Measurements from ENCODE around the gene EN1. TPM values are rescaled to one million over a fixed set of nuclear protein-coding genes. Genes with fewer than 3 reads are reported as not detected.
A peak's percentile ranks its signal among the peaks of the same experiment; 100 is the strongest.

The EN1 gene
- total and polyA plus RNA-seq, 2 of the 13 experiments (the other 11 are each of a cell fraction or from before 2014, with no cell fraction given) = not detected

GRCh38 chr2:118841828-118842461, 5.5 kb downstream of the EN1 start:
- Histone ChIP-seq H3K4me1 (ENCODE audit: insufficient read depth, low read length) (no peaks in the 10 kb centered on the region), H3K27me3 (ENCODE audit: control insufficient read depth in 1 of 2, insufficient read depth in 2 of 2, low read length in 2 of 2) (peaks cover 20 to 70% of the 10 kb centered on the region in 2 experiments), H3K9ac (ENCODE audit: insufficient read depth, low read depth, low read length) (no peak overlapping the region), H3K4me2 (ENCODE audit: low read depth, low read length) (no peak overlapping the region), H4K20me1 (ENCODE audit: insufficient read depth, low read length) (no peaks in the 10 kb centered on the region), H3K79me2 (ENCODE audit: insufficient read depth, low read length) (no peaks in the 10 kb centered on the region), H3K27ac (ENCODE audit: extremely low read length, insufficient read depth, low read length) (no peak overlapping the region), H3K4me3 (replicated peaks in 1 of 3; ENCODE audit: insufficient read depth in 1 of 3, low read depth in 2 of 3, low read length in 3 of 3) (no peak overlapping the region), H2AFZ (ENCODE audit: low read length) (no peak overlapping the region), H3K9me3 (ENCODE audit: low read length) (no peaks in the 10 kb centered on the region), H3K36me3 (replicated peaks in 1 of 2; ENCODE audit: control insufficient read depth in 1 of 2, insufficient read depth in 2 of 2, low read length in 2 of 2) (no peaks in the 10 kb centered on the region; a peak in 1 of 5 replicates)
- in situ Hi-C loops (cut with HindIII; ENCODE audit: extremely low pct_ligation_motif_present, low pct_unique_long_range_greater_than_20kb) = no loop called here
- FAIRE-seq (no peak), DNase-seq (ENCODE audit: low spot score) (no peak), ATAC-seq (no peak)
- ChIA-PET CTCF (ENCODE audit: low intra/inter-chr PET ratio, low total read pairs) (no interaction called here), POLR2A (no interaction called here)
- TF ChIP-seq HNRNPLL (IDR thresholded peaks at IDR 0.05; ENCODE audit: low read depth, low read length, poor library complexity, severe bottlenecking) = peak; percentile 18
- TF ChIP-seq KLF15 (CRISPR knock-in tag; IDR thresholded peaks at IDR 0.05; ENCODE audit: borderline replicate concordance) = no peak
- intact Hi-C loops (cut with micrococcal nuclease; ENCODE audit: unreplicated experiment) = no loop called here
- WGBS (ENCODE audit: low lambda C conversion rate) = 77% methylated on average over 46 of the region's 47 CpGs
- BruUV-seq (replicated peaks) = no TSS peak

- ATAC-seq (no peak), FAIRE-seq (no peak), DNase-seq (ENCODE audit: low spot score) (no peak)
- H3K4me2 ChIP-seq (ENCODE audit: low read depth, low read length) = no peak overlapping the region
- H3K36me3 ChIP-seq (replicated peaks in 1 of 2; ENCODE audit: control insufficient read depth in 1 of 2, insufficient read depth in 2 of 2, low read length in 2 of 2) = no peaks in the 10 kb centered on the region; a peak in 1 of 5 replicates
- POLR2A ChIA-PET = no interaction called here
- intact Hi-C loops (cut with micrococcal nuclease; ENCODE audit: unreplicated experiment) = no loop called here
- no peak overlapping the region for H3K27ac ChIP-seq (ENCODE audit: extremely low read length, insufficient read depth, low read length)
- TF ChIP-seq ZNF441 (CRISPR knock-in tag; IDR thresholded peaks at IDR 0.05; ENCODE audit: borderline replicate concordance) (no peak), CSRNP1 (CRISPR knock-in tag; IDR thresholded peaks at IDR 0.05) (no peak), SAFB2 (CRISPR knock-in tag; IDR thresholded peaks at IDR 0.05; ENCODE audit: borderline replicate concordance, low read depth) (no peak), CREBL2 (CRISPR knock-in tag; IDR thresholded peaks at IDR 0.05; ENCODE audit: borderline replicate concordance) (no peak), DNMT3B (CRISPR knock-in tag; conservative IDR thresholded peaks at IDR 0.05) (no peak), ZNF563 (CRISPR knock-in tag; IDR thresholded peaks at IDR 0.05) (no peak), MNT (IDR thresholded peaks at IDR 0.05) (no peak), RFXANK (CRISPR knock-in tag; IDR thresholded peaks at IDR 0.05) (no peak), HDAC1 (CRISPR knock-in tag; IDR thresholded peaks at IDR 0.05) (no peak), ZNF224 (CRISPR knock-in tag; IDR thresholded peaks at IDR 0.05) (no peak), ATF3 (CRISPR knock-in tag; IDR thresholded peaks at IDR 0.05) (no peak), KDM6A (CRISPR knock-in tag; IDR thresholded peaks at IDR 0.05; ENCODE audit: low read depth) (no peak), ZNF12 (CRISPR knock-in tag; IDR thresholded peaks at IDR 0.05) (no peak), ZEB1 (IDR thresholded peaks at IDR 0.05; ENCODE audit: insufficient replicate concordance, low read depth) (no peak)
- CTCF ChIA-PET (ENCODE audit: low intra/inter-chr PET ratio, low total read pairs) = no interaction called here
- no peaks in the 10 kb centered on the region for H3K9me3 ChIP-seq (ENCODE audit: low read length)
- H4K20me1 ChIP-seq (ENCODE audit: insufficient read depth, low read length) = no peaks in the 10 kb centered on the region
- no peak overlapping the region for H3K9ac ChIP-seq (ENCODE audit: insufficient read depth, low read depth, low read length)
- no peaks in the 10 kb centered on the region for H3K4me1 ChIP-seq (ENCODE audit: insufficient read depth, low read length)
- H2AFZ ChIP-seq (ENCODE audit: low read length) = no peak overlapping the region
- in situ Hi-C loops (cut with HindIII; ENCODE audit: extremely low pct_ligation_motif_present, low pct_unique_long_range_greater_than_20kb) = no loop called here
- no TSS peak for BruUV-seq (replicated peaks)
- H3K79me2 ChIP-seq (ENCODE audit: insufficient read depth, low read length) = no peaks in the 10 kb centered on the region
- H3K4me3 ChIP-seq (replicated peaks in 1 of 3; ENCODE audit: insufficient read depth in 1 of 3, low read depth in 2 of 3, low read length in 3 of 3) = no peak overlapping the region
- H3K27me3 ChIP-seq (ENCODE audit: control insufficient read depth in 1 of 2, insufficient read depth in 2 of 2, low read length in 2 of 2) = peaks cover 18 to 75% of the 10 kb centered on the region in 2 experiments
- WGBS (ENCODE audit: low lambda C conversion rate) = 71% methylated on average over 20 of the region's 20 CpGs
These were observed 6.0 kb downstream of the EN1 start for GRCh38 chr2:118841450-118841827.
